Measurements from ENCODE around the gene LRCH4. TPM values are rescaled to one million over a fixed set of nuclear protein-coding genes. Genes with fewer than 3 reads are reported as not detected.
"Not testable (repeated sequence)": the region's sequence is repeated elsewhere in the genome, so short reads cannot be mapped to it uniquely, and the experiment has no call there.

The LRCH4 gene
- total RNA-seq, 1 experiment from 2014 or later: 17.0 TPM

- no peak for DNase-seq (ENCODE audit: low read depth in 1 of 2, low spot score in 2 of 2)
- Histone ChIP-seq H3K27me3 (replicated peaks) (no peaks in the 10 kb centered on the region), H3K27ac (no peak overlapping the region), H3K9me3 (replicated peaks) (no peaks in the 10 kb centered on the region), H3K4me3 (no peak overlapping the region), H3K36me3 (peaks cover 41% of the 10 kb centered on the region), H3K4me1 (replicated peaks) (0 out of 2 replicates have a peak, but pooled peaks cover 3% of the 10 kb centered on the region)
Observed at GRCh38 chr7:100562195-100563099, 23.5 kb downstream of the LRCH4 start.

- no peak for DNase-seq (ENCODE audit: low read depth in 1 of 2, low spot score in 2 of 2)
- H3K27ac ChIP-seq: no peak overlapping the region
- peaks cover 43% of the 10 kb centered on the region for H3K36me3 ChIP-seq
- 0 out of 2 replicates have a peak, but pooled peaks cover 3% of the 10 kb centered on the region for H3K4me1 ChIP-seq (replicated peaks)
- no peaks in the 10 kb centered on the region for H3K9me3 ChIP-seq (replicated peaks)
- no peak overlapping the region for H3K4me3 ChIP-seq
- no peaks in the 10 kb centered on the region for H3K27me3 ChIP-seq (replicated peaks)
Observed at GRCh38 chr7:100561491-100562194, 24.3 kb downstream of the LRCH4 start.

- H3K27ac ChIP-seq: no peak overlapping the region
- H3K9me3 ChIP-seq (replicated peaks): no peaks in the 10 kb centered on the region
- H3K27me3 ChIP-seq (replicated peaks): no peaks in the 10 kb centered on the region
- H3K4me3 ChIP-seq: no peak overlapping the region
- peaks cover 53% of the 10 kb centered on the region for H3K36me3 ChIP-seq
- H3K4me1 ChIP-seq (replicated peaks): 0 out of 2 replicates have a peak, but pooled peaks cover 3% of the 10 kb centered on the region
- DNase-seq (ENCODE audit: low read depth in 1 of 2, low spot score in 2 of 2): no peak
Observed at GRCh38 chr7:100559127-100559526, 26.8 kb downstream of the LRCH4 start.

GRCh38 chr7:100556541-100556940, 29.4 kb downstream of the LRCH4 start:
- no peak overlapping the region for H3K27ac ChIP-seq

GRCh38 chr7:100555701-100556100, 30.2 kb downstream of the LRCH4 start:
- Histone ChIP-seq H3K27ac (no peak overlapping the region), H3K4me1 (replicated peaks) (no peaks in the 10 kb centered on the region), H3K36me3 (peaks cover 51% of the 10 kb centered on the region), H3K4me3 (no peak overlapping the region), H3K9me3 (replicated peaks) (no peaks in the 10 kb centered on the region), H3K27me3 (replicated peaks) (no peaks in the 10 kb centered on the region)
- no peak for DNase-seq (ENCODE audit: low read depth in 1 of 2, low spot score in 2 of 2)

More at GRCh38 chr7:100556541-100556940, 29.4 kb downstream of the LRCH4 start:
- Histone ChIP-seq H3K4me3 (no peak overlapping the region), H3K36me3 (peaks cover 50% of the 10 kb centered on the region), H3K4me1 (replicated peaks) (no peaks in the 10 kb centered on the region), H3K27me3 (replicated peaks) (no peaks in the 10 kb centered on the region), H3K9me3 (replicated peaks) (no peaks in the 10 kb centered on the region)
- no peak for DNase-seq (ENCODE audit: low read depth in 1 of 2, low spot score in 2 of 2)

GRCh38 chr7:100553032-100553431, 32.9 kb downstream of the LRCH4 start:
- H3K27ac ChIP-seq: no peak overlapping the region
- no peaks in the 10 kb centered on the region for H3K27me3 ChIP-seq (replicated peaks)
- DNase-seq (ENCODE audit: low read depth in 1 of 2, low spot score in 2 of 2): no peak
- H3K4me3 ChIP-seq: no peak overlapping the region
- H3K4me1 ChIP-seq (replicated peaks): peaks cover 7% of the 10 kb centered on the region
- peaks cover 61% of the 10 kb centered on the region for H3K36me3 ChIP-seq
- H3K9me3 ChIP-seq (replicated peaks): no peaks in the 10 kb centered on the region

- H3K4me3 ChIP-seq: no peak overlapping the region
- H3K4me1 ChIP-seq (replicated peaks): peaks cover 12% of the 10 kb centered on the region
- no peak overlapping the region for H3K27ac ChIP-seq
- no peak for DNase-seq (ENCODE audit: low read depth in 1 of 2, low spot score in 2 of 2)
- H3K9me3 ChIP-seq (replicated peaks): no peaks in the 10 kb centered on the region
- no peaks in the 10 kb centered on the region for H3K27me3 ChIP-seq (replicated peaks)
- H3K36me3 ChIP-seq: peaks cover 64% of the 10 kb centered on the region
Observed at GRCh38 chr7:100552532-100552931, 33.4 kb downstream of the LRCH4 start.

- H3K4me1 ChIP-seq (replicated peaks): peaks cover 48% of the 10 kb centered on the region
- peak overlapping the region; percentile 25 for H3K27ac ChIP-seq
- peaks cover 35% of the 10 kb centered on the region for H3K36me3 ChIP-seq
- not testable (repeated sequence) for DNase-seq (ENCODE audit: low read depth in 1 of 2, low spot score in 2 of 2); H3K9me3 ChIP-seq (replicated peaks); H3K27me3 ChIP-seq (replicated peaks); H3K4me3 ChIP-seq
Observed at GRCh38 chr7:100548446-100548845, 37.5 kb downstream of the LRCH4 start.

- DNase-seq (ENCODE audit: low read depth in 1 of 2, low spot score in 2 of 2): no peak
Observed at GRCh38 chr7:100547872-100548271, 38.1 kb downstream of the LRCH4 start.

GRCh38 chr7:100546926-100547800, 38.8 kb downstream of the LRCH4 start:
- Histone ChIP-seq H3K4me1 (replicated peaks) (peaks cover 48% of the 10 kb centered on the region), H3K27ac (peak overlapping the region; percentile 72), H3K36me3 (peaks cover 23% of the 10 kb centered on the region), H3K4me3 (no peak overlapping the region), H3K27me3 (replicated peaks) (no peaks in the 10 kb centered on the region), H3K9me3 (replicated peaks) (no peaks in the 10 kb centered on the region)
- DNase-seq (ENCODE audit: low read depth in 1 of 2, low spot score in 2 of 2): no peak

More at GRCh38 chr7:100547872-100548271, 38.1 kb downstream of the LRCH4 start:
- Histone ChIP-seq H3K4me3 (no peak overlapping the region), H3K4me1 (replicated peaks) (peaks cover 48% of the 10 kb centered on the region), H3K27ac (peak overlapping the region; percentile 25), H3K9me3 (replicated peaks) (no peaks in the 10 kb centered on the region), H3K27me3 (replicated peaks) (no peaks in the 10 kb centered on the region), H3K36me3 (peaks cover 30% of the 10 kb centered on the region)

GRCh38 chr7:100546129-100546925, 39.6 kb downstream of the LRCH4 start:
- Histone ChIP-seq H3K4me1 (replicated peaks) (peaks cover 48% of the 10 kb centered on the region), H3K4me3 (no peak overlapping the region), H3K27ac (peak overlapping the region; percentile 72), H3K9me3 (replicated peaks) (no peaks in the 10 kb centered on the region), H3K36me3 (peaks cover 19% of the 10 kb centered on the region), H3K27me3 (replicated peaks) (no peaks in the 10 kb centered on the region)
- no peak for DNase-seq (ENCODE audit: low read depth in 1 of 2, low spot score in 2 of 2)

- Histone ChIP-seq H3K27ac (peak overlapping the region; percentile 72), H3K9me3 (replicated peaks) (no peaks in the 10 kb centered on the region), H3K27me3 (replicated peaks) (no peaks in the 10 kb centered on the region), H3K4me3 (no peak overlapping the region), H3K36me3 (peaks cover 18% of the 10 kb centered on the region), H3K4me1 (replicated peaks) (peaks cover 48% of the 10 kb centered on the region)
- DNase-seq (ENCODE audit: low read depth in 1 of 2, low spot score in 2 of 2): peak; percentile 85 to 86
Observed at GRCh38 chr7:100545360-100546128, 40.4 kb downstream of the LRCH4 start.
